ENCODE results near the gene SYNGR1.

SYNGR1 gene

DNA sequence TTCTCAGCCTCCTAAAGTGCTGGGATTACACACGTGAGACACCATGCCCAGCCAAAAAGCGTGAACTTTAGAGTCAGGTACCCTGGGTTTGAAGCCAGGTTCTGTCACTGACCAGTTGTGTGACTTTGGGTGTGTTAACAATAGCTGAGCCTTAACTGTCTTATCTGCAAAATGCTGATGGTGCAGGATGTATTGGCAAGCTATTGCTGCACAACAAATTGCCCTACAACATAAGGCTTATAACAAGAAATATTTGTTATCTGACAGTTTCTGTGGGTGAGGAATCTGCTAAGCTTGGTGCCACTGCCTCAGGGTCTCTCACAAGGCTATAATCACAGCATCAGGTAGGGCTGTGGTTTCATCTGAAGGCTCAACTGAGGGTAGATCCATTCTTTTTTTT is 21.9 kb downstream of the SYNGR1 start:
- DNase-seq (ENCODE audit: low spot score) = no peak

DNA sequence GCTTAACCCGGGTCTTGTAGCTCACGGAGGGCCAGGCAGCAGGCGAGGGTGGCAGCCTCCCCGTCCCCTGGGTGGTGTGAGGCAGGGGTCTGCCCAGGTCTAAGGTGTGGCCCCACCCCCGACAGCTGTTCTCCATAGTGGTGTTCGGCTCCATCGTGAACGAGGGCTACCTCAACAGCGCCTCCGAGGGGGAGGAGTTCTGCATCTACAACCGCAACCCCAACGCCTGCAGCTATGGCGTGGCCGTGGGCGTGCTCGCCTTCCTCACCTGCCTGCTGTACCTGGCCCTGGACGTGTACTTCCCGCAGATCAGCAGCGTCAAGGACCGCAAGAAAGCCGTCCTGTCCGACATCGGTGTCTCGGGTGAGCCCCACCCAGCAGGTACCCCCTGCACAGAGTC is 24.4 kb downstream of the SYNGR1 start:
- no peak for DNase-seq (ENCODE audit: low spot score)

DNA sequence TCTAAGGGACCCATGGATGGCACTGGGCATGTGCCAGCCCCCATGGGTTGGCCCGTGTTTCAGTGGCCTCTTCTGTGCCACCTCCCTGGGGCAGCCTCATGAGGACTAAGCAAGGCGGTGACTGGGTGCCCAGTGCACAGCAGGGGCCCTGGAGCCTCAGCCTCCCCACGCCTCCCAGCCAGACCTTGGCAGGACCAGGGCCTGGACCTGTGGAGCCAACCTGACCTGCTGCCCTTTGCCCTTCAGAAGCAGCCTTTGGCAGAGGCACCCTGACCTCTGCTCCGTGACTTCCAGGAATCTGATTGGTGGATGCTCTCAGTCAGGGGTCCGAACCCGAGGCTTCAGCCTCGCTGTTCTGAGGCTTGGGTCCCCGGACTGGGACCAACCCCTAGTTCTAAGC is 25.0 kb downstream of the SYNGR1 start:
- no peak for DNase-seq (ENCODE audit: low spot score)

- DNase-seq (ENCODE audit: low spot score) = no peak
Observed at GRCh38 chr22:39375646-39376045, 25.9 kb downstream of the SYNGR1 start.

GRCh38 chr22:39379756-39380730 is 30.3 kb downstream of the SYNGR1 start:
- peak; percentile 46 for DNase-seq (ENCODE audit: low spot score)

- no peak for DNase-seq (ENCODE audit: low spot score)
Observed at GRCh38 chr22:39381009-39381755, 31.4 kb downstream of the SYNGR1 start.

DNA sequence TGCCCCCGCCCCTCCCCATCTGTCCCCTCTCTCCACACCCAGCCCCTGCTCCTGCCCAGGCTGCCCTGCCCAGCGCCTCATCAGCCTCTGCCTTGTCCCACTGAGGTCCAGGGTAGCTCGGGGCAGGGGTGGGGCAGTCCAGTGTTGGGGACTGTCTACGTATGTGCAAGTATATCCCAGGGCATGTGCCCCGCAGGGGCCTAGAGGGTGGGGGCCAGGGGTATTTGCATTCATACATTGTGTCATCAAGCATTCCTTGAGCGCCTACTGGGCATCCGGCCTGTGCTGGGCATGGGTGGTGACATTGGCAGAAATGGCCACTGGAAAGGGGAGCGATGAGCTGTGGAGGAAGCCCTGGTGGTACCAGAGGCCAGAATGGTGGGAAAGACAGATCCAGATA is 32.1 kb downstream of the SYNGR1 start:
- DNase-seq (ENCODE audit: low spot score) = no peak

DNA sequence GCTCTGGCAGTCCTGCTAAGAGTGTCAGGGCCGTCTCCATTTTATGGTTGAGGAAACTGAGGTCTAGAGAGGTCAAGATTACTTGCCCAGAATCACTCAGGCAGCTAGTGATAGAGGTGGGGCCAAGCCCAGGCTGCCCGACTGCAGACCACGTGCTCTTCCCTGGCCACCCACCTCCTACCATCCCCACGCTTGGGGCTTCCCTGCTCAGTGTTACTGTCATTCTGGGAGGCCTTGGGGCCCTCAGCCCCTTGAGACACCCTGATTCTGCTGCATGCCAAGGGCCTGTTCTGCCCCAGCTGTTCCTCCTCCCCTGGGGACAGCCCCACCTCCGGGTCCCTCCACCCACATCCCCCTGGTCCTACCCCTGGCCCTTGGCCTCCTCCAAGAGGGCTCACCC is 32.6 kb downstream of the SYNGR1 start:
- no peak for DNase-seq (ENCODE audit: low spot score)

DNA sequence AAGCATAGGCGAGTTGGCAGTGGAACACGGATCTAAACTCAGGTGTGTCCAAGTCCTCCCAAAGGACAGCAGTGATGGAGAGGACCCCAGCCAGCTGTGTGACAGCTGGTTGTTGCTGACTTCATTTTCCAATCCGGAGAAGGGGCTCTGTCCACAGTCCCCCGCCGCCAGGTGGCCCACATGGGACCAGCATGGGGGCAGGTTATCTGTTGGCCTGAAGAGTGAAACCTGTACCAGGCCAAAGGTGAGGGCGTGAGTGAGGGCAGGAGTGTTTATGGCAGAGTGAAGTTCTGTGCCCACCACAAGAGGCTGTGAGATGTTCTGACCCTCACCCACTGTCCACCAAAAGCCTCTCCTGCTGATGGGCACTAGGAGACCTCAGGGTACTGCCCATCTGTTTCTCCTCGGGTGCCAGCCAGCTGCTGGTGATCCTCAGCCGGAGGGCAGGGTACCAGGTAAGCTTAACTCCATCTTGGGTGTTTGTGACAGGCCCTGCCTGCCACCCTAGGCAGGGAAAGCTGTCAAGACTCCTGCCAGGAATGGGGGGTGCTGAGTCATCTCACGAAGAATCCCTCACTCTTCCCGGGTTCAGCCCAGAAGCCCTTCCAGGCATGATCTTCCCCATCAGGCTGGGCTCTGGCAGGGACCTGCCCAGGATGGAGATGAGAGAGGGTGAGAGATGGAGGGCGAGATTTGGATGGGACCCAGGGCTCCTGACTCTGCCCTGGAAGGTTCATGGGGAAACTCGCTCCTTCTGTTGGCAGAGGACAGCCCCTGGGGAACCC is 34.2 kb downstream of the SYNGR1 start:
- no peak for DNase-seq (ENCODE audit: low spot score)

DNA sequence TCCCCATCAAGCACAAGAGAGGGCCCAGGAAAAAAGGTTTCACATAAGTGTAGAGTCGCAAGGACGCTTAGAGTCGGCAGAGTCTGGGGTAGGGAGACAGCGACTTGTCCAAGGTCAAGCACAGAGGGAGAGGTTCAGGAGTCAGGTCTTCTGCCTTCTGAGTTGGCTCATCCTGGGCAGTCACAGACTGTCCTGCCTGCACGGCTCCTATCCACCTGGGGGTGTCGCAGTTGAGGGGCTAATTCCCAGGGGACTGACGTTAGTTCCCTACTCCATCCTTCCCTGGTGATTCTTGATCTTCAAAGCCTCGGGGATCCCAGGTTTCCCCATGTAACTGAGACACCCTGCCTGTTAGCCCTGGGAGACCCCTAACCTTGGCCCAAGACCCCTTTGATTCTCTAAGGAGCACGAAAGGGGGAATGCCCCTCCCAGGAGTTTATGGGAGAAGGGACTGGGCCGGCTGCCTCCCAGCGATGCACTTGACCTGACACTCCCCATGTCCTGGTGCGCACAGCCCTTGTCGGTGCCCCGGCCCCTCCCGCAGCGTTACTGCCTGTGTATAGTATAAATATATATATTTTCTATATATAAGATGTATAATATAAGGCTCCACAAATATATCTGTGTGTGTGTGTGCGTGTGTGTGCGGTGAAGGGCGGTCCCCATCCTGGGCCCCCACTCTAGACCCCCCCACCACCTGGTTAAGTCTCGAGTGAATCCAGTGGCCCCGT is 35.1 kb downstream of the SYNGR1 start:
- no peak for DNase-seq (ENCODE audit: low spot score)

- peak; percentile 20 for DNase-seq (ENCODE audit: low spot score)
Observed at GRCh38 chr22:39388261-39389011, 38.6 kb downstream of the SYNGR1 start.

- no peak for DNase-seq (ENCODE audit: low spot score)
Observed at GRCh38 chr22:39389420-39389819, 39.6 kb downstream of the SYNGR1 start.

GRCh38 chr22:39392341-39392948 is 42.7 kb downstream of the SYNGR1 start:
- DNase-seq (ENCODE audit: low spot score) = no peak

DNA sequence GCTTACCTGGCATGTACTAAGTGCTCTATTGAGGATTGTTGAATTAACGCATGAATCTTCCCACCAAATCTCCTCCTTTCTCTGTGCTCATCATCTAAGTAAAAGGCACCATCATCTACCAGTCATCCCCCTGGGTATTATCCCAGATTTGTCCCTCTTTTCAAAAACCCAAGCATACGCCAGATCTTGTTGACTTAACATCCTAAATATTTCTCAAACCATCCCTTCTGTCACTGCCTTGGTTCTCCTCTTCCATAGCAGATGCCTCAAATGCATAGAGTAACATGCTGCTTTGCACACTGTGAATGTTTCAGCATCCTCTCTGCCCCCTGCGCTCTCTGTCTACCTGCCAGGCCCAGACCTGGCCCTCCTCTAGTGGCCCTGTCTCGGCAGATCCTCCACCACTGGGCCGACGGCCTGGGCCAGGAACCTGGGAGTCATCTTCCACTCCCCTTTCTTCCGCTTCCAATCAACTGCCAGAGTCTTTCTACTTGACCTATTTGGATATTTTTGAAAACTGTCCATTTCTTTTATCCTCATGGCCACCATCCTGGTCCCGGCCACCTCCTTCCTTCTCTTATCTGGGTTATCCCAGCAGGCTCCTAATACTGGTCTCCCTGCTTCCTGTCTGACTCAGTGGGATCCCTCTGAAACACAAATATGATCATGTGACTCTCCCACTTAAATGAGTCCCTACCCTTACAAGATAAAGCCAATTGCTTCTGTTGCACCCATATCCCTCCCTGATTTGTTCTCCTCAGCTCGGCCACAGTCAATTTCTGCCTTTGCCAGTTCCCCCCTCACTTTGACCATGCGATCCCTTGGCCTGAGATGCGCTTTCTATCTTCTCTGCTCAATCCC is 46.4 kb downstream of the SYNGR1 start:
- no peak for DNase-seq (ENCODE audit: low spot score)

GRCh38 chr22:39396797-39397195 is 47.0 kb downstream of the SYNGR1 start:
- no peak for DNase-seq (ENCODE audit: low spot score)

GRCh38 chr22:39401301-39401631 is 51.5 kb downstream of the SYNGR1 start:
- DNase-seq (ENCODE audit: low spot score) = no peak

GRCh38 chr22:39405346-39406085 is 55.7 kb downstream of the SYNGR1 start:
- DNase-seq (ENCODE audit: low spot score) = no peak

DNA sequence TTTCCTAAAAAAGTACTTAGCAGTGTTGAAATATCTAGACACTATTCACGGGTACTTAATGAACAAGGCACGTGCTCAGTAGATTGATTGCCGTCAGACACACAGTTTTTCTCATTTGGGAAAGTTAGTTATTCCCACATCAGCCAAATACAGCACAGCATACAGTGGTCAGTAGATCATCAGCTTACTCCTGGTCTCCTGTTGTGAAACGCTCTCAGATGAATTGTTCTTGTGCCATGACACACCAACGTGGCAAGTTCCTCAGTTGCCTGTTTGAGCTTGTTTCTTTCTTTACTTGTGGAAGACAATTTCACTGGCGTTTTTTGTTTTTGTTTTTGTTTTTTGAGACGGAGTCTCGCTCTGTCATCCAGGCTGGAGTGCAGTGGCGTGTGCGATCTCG is 58.4 kb downstream of the SYNGR1 start:
- no peak for DNase-seq (ENCODE audit: low spot score)

DNA sequence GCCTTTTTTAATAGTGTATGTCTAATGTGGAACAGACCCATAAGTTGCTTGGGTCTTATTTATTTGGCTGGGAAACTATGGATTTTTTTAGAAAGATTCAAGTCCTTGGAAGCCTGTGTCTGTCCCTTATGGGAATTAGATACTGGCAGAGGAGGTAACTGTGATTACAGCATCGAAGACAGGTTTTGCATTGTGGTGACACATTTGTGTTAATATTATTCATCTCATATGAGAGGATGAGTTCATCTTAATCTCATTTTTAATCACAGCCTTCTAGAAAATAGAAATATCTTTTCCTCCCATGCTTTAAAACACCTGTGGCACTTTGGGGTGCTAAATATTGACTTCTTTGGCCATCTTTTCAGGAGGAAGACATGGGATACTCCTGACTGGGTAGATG is 59.0 kb downstream of the SYNGR1 start:
- no peak for DNase-seq (ENCODE audit: low spot score)

Data from hematopoietic multipotent progenitor cell treated with erythropoietin and hydrocortisone succinate and interleukin-3 and kit ligand, for 15 days (in vitro differentiated cells).